Stimulated activated CD4-positive, alpha-beta T cell treated with anti-CD3 and anti-CD28 coated beads, Interleukin-2, amount 100 ng/mL, for 4 hours (primary cell): ENCODE measurements around the gene TRPM2.
"Not testable (repeated sequence)": the region's sequence is repeated elsewhere in the genome, so short reads cannot be mapped to it uniquely, and the experiment has no call there.

Source experiments
- DNase-seq: peaks from one replicate; pipeline ENCODE4 v3.0.0-alpha.2; 2020; ENCODE audit warnings: low read depth

The TRPM2 gene

DNA sequence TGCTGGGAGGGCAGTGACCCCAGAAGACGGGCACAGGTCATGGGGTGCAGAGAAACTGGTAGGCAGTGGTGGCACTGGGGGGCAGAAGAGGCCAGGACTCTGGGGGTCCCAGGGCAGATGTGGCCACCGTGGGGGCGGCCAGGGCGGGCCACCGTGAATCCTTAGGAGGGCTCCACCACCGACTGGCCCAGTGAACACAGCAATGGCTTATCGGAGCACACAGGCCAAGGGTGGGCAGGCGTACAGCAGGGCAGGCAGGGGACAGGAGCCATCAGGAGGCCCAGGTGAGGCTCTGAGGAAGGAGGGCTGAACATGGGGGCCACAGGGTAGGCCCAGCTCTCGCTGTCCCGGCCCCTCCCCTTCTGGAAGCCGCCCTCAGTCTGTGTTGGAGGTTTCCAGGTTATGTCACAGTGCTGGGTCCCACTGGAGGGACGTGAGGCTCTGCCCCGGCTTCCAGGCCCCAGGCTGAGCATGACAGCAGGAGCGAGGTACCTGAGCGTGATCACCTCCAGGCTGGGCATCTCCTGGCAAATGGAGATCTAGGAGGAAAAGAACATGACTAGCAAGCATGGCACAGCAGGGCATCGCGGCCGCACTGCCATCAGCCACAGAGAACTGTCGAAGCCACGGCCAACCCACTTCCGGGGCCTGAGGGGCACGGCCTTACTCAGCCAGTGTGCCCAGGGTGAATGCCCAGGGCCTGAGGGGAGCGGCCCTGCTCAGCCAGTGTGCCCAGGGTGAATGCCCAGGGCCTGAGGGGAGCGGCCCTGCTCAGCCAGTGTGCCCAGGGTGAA is 18.0 kb upstream of the TRPM2 start:
- no peak for DNase-seq

DNA sequence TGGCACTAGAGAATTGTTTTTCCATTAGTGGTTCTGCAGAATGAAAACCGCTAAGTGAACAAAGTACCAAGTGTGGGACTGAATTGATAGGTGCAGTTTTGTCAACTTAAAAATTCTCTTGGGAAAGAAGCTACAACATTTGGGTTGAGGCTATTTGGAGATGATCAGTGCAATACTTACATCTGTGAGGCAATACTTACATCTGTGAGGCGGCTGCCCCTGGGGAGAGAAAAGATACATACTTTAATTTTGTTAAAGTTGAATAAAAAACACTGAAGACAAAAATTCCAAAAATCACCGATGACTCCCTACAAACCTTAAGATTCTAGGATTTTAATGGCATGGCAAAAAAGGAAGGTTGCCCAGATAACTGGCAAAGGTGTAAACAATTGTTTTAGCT is 16.0 kb upstream of the TRPM2 start:
- no peak for DNase-seq

DNA sequence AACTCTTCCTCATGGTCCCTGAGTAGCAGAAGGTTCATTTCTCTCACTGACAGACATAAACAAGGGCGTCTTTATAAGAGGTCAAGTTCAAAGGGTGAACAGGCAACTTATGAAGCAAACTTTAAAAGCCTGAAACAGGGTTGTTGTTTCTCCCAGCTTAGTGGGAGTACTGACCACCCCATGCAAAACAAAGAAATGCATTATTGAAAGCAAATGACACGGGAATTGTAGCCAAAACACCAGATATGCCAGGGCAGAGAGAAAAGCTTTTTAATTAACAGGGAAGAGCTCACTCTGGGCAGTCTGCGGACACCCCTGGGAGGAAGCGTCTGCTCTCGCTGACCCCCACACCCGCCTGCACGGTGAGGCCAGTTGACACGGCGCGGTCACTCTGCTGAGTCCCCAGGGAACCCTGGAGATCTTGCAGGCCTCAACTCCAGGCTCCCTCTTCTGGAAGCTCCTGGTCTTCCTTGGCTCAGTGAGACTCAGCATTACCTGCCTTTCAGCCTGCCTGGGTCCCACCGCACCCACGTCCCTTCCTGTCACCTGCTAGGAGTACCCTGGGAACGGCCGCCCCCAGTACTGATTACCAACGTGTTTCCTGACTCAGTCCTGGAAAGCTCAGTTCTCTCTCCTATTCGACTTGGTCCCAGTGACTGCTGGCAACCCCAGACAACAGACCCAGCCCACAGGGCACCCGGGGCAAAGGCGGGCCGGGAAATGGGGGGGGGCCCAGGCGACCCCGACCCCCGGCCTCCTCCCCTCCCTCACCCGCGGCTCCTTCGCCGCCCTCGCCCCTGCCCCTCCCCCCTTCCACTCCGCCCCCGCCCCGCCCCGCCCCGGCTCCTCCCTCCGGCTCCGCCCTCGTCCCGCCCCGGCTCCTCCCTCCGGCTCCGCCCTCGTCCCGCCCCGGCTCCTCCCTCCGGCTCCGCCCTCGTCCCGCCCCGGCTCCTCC is 15.2 kb upstream of the TRPM2 start:
- DNase-seq, result no peak

DNA sequence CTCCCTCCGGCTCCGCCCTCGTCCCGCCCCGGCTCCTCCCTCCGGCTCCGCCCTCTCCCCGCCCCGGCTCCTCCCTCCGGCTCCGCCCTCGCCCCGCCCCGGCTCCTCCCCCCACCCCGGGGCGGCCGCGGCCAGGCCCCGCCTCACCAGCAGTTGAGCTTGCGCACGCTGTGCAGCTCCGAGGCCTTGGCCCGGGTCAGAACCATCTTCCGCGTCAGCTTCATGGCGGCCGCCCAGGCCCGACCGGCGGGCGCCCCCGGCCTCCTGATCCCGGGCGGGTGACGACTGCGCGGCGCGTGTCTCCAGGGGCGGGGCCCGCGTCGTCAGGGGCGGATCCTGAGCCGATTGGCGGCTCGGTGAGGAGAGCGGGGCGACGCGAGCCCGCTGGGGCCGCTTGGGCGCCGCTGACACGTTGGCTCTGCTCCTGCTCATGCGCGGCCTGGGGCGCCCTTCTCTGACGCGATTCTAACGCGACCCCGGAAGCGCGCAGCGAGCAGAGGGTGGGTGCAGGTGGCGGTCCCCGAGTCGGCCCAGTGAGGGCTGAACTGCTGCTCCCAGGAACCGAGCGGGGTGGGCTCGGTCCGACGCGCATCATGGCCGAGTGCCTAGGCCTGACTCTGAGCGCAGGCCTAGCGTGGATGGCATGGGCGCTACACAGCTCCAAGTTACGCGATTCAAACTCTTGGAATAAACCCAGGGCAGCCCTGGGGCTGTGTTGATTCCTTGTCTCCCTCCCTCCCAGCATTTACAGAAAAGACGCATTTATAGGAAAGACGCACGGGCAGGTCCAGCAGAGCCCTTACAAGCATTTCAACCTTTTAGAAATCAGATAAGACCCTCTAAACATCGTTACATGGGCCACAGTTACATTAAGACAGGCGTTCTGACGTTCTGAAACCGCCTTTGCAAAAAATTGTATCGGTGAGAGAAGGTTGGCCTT is 14.2 kb upstream of the TRPM2 start, which contains the start of gene CFAP410:
TSS of gene CFAP410 (minus strand) at position 420 of the 940 bp plus-strand sequence. CDS start at position 224, 196 bp downstream.
- DNase-seq, result peak; percentile 91

DNA sequence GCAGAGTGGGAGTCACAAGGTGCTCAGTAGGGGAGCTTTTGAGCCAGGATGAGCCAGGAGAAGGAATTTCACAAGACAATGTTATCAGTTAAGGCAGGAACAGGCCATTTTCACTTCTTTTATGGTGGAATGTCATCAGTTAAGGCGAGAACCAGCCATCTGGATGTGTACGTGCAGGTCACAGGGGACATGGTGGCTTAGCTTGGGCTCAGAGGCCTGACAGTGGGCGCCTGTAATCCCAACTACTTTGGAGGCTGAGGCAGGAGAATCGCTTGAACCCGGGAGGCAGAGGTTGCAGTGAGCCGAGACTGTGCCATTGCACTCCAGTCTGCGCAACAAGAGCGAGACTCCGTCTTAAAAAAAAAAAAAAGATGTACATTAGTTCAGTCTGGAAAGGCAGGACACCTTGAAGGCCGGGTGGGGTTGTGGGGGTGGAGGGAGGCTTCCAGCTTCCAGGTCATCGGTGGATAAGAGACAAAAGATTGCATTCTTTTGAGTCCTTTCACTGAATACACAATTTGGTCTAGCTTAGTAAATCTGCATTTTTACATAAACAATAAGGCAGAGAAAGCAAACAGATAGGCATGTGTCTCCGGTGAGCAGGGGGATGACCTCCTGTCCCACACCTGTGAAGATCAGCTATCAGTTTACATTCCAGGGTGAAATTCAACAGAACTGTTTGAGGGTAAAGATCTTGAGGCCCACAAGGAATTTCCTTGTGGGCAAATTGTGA is 11.5 kb upstream of the TRPM2 start:
- not testable (repeated sequence) for DNase-seq

DNA sequence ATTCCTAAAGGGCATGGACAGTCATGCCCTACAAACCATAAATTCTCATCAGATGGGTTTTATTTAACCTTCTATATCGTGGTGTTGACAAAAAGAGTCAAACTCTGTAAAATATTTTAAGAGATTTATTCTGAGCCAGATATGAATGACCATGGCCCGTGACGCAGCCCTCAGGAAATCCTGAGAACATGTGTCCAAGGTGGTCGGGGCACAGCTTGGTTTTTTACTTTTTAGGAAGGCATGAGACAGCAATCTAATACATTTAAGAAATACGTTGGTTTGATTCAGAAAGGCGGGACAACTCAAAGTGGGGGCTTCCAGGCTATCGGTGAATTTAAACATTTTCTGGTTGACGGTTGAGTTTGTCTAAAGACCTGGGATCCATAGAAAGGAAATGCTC is 10.4 kb upstream of the TRPM2 start:
- not testable (repeated sequence) for DNase-seq

DNA sequence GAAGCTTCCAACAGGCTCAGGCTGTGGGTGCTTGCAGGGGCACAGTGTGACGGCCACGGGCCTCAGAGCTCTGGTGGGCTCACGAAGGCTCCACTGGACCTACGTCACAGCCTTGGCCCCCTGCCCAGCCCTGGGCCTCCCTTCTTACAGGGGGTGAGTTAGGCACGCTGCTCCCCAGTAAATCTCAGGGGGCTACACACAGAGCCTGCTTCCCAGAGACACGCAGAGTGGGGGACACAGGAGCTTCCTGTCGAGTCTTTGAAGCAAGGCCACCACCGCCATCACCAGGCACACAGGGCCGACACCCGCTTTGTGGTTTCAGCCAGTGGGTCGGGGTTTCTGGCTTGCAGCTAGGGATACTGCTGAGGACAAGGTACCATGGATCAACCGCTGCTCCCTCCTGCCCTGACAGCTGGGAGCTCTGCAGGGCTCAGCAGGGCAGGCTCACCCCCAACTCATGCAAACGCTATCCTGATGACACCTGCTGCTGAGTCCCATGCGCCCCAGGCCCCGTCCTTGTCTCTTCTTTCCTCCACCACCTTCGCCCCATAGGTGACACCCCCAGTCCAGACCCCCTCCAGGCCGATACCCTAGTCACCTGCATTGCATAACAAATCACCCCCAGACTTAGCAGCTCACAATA is 8.8 kb upstream of the TRPM2 start:
- DNase-seq, result no peak

DNA sequence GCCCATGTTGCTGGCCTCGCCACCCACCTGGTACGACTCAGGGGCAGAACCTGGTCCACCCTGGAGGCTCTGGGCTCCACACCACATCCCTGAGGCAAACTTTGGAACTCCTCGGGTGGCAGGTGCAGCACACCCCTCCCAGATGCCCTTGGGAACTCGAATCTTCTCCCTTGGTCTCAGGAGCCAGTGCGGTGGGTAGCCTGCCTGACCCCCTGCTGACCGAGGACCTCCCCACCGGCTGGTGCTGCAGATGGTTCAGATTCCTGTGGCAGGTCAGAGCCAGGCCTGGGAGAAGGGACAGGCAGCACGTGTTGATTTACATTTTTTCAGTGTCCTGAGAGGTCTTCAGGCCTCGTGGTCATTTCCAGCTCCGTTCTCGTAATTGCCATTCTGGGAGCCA is 7.9 kb upstream of the TRPM2 start:
- DNase-seq, result no peak

DNA sequence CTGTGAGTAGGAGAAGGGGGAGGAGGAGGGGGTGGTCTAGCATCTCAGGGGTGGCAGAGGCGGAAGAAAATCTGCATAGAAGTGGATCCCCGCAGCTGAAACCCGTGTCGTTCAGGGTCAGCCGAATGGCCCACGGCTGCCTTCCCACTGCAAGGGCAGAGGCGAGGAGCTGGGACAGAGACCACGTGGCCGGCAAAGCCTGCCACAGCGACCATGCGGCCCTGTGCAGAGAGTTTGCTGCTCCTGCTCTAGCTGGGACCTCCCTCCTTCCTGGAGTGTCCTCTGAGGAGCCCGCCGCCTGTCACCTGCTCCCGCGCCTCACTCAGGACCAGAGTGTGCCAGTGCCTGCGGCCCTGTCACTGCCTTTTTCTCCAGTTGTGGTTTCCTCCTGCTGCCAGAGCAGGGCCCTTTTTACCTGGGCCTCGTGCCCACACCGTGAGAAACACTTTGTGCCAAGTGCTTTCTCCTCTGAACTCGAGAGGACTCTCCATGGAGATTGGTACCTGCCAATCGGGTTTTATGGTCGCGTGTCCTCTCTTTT is 5.4 kb upstream of the TRPM2 start:
- DNase-seq, result no peak

DNA sequence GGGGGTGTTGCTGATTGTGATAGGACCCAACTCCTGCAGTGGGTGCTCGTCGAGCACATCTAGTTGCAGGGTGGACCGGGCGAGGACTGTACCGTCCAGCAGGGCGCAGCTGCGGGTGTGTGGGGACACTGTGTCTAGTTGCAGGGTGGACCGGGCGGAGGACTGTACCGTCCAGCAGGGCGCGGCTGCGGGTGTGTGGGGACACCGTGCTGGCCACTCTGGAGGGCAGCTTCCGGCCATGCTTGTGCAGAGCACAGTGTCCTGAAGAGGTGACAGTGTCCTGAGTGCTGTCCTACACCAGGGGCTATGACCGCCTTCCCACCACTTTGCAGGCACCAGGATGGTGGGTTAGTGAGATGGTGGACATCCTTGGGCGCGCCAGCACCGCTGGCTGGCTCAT is 4.6 kb upstream of the TRPM2 start:
- DNase-seq, result no peak

DNA sequence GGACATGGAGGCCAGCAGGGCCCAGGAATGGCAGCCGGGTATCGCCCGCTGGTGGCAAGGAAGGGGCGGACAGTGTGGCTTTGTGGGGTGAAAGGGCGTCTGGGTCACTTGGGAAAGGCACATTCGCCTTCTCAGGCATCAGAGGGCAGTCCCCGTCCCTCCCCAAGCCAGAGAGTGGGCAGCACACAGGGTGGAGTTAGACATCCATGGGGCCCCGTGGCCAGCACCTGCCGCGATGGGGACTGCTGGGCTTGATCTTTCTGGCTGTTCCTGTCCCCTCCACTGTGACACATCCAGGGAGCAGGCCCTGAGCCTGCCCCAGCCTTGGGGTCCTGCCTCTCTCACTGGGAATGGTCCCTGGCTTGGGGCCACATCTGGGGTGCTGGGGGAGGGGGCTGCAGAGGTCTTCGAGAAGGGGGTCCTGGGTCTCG is 4.0 kb upstream of the TRPM2 start:
- no peak for DNase-seq

DNA sequence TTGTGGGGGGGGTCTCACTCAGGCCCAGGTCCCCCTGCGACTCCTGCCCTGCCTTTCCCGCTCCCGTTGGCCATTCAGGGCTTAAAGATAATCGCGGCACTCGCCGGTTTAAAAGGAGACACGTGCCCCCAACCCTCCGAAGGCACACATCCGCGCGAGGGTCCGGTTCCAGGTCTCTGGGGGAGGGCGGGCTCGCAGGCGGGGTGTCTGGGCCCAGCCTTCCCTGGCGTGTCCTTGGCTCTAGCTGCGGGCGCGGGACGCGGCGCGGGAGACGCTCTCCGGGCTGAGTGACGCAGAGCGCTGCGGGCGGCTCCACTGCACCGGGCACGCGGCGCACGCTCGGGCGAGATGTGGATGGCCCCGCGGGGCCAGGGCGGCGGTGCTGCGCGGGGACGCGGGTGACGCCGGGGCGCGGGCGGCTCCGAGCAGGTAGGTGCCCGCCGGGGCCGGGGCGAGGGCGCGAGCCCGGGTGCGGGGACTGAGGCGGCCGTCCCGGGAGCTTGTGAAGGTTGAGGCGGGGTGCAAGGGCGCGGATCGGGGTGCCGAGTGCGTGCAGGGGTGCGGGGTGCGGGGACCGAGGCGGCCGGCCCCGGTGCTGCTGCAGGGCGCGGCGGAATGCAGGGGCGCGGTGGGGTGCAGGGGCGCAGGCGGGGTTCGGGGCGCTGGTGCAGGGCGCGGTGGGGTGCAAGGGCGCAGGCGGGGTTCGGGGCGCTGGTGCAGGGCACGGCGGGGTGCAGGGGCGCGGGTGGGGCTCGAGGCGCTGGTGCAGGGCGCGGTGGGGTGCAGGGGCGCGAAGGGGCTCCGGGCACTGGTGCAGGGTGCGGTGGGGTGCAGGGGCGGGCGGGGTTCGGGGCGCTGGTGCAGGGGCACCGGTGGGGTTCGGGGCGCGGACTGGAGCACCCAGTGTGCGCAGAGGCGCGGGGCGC is 3.3 kb upstream of the TRPM2 start:
- DNase-seq, result no peak

DNA sequence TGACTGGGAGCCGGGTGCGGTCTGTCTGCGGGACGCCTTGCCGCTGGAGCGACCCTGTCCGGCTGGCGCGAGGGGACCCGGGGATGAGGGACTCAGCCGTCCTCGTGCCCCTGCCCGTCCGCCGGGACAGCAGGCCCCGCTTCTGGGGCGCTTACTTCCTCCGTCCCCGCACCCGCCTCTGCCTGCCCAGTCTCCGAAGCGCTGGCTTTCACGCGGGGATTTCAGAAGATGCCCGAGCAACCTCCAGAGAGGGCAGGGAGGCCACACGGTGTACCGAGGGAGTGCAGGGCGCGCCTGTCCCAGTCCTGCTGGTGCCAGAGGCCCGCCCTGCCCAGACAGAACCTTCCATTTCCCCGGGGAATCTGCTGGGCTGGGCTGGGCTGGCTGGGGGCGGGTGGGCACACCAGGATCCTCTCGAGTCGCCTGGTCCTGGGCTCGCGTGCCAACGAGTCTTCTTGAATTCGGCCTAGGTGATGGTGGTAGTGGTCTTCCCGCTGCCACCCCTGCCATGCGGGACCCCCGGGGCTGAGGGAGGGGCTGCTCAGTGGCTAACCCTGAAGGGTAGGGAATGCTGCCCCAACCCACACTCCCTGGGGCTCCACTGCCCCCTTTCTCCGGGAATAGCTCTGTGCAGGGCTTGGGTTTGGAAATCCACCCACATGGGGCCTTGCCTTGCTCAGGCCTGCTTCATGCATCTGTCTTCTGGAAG is 2.5 kb upstream of the TRPM2 start:
- DNase-seq, result no peak

DNA sequence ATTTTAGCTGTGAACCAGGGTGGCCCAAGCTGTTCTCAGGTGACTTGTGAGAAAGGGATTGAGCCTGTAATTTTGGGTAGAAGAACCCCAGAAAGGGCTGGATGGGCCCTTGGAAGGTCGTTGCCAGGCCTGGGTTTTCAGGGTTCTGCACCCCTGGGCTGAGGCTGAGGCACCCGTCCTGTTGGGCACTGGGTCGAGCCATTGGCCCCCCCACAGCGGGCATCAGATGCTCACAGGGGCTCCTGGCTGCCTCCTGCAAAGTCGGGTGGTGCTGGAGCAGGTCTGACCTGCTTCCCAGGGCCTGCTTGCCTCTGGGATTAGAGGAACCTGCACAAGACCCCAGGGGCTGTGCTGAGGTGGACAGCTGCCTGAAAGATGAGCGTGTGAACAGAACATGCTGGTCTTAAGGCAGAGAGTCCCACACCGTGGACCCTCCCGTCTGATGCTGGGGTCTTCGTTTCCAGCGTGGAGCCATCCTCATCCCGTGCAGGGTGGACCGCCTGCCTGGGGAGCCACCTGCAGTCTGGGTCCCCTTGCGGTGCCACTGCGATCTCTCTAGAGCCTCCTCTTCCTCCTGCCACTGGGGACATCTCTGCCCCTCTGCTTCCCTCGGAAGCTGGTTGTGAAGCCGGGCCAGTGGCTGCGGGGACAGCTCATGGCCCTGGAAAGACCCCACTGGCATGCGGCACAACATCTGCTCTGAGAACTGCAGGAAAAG is 1.7 kb upstream of the TRPM2 start:
- no peak for DNase-seq

DNA sequence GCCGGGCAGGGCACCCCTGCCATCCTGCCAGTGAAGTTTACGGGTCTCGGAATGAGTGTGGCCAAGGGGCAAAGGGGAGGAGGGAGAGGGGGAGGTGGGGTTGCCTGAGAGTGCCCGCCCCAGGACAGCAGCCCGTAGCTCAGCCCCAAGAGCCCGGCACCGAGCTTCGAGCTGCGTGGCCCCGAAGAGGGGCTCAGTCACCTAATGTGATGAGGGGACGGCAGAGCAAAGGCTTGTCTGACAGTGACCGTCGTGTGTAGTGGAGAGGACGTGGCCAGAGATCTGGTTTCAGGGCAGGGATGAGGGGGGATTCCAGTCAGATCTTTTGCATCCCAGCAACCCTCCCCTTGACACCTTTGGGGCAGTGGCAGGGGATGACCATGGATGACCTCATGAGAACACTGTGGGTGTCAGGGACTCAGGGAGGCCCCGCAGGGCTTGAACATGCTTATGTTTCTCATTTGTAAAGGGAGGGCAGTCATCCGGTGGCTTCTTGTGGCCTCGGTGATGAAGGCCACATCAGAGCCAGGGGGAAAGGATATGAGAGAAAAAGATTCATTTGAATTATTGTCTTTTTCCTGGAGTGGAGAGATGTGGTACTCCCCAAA is 1.1 kb upstream of the TRPM2 start:
- DNase-seq, result no peak

DNA sequence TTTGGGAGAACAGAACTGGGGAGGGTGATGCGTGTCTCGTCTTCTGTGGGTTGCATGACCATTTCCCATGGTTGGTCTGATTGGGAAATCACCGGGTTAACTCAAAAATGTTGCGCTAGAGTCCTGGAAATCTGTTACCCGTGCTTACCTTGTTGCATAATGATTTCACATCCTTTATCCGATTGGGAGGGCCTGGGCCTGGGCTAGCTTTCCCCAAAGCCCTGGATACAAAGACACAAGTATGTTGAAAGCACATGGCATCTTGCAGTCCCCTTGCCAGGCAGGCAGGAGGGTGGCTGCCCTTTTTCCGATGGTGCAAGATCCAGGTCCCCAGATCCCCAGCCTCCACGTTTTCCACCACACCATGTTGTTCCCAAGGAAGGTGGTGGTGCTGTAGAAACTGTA is 582 bp downstream of the TRPM2 start:
- DNase-seq, result no peak
